ENCODE measurements around the gene E2F1.

The E2F1 gene

GRCh38 chr20:33630507-33630906 lies 55.7 kb downstream of the E2F1 start:
- no peak for DNase-seq

- no peak for DNase-seq
These were observed 56.2 kb downstream of the E2F1 start for GRCh38 chr20:33629979-33630378.

- DNase-seq: no peak
These were observed 56.7 kb downstream of the E2F1 start for GRCh38 chr20:33629533-33629932.

GRCh38 chr20:33627577-33628216 lies 58.5 kb downstream of the E2F1 start:
- no peak for DNase-seq

GRCh38 chr20:33626190-33626589 lies 60.0 kb downstream of the E2F1 start:
- DNase-seq: no peak

Measured in 8988T (cell line).